HepG2 (cell line): ENCODE results near the gene FNDC4. TPM values are rescaled to one million over a fixed set of nuclear protein-coding genes. Genes with fewer than 3 reads are reported as not detected.

Experiments used
- AFF4 ChIP-seq: sonication (generic); formaldehyde crosslinking; IDR thresholded peaks from 2 replicates; pipeline ENCODE4 v1.4.0; 2020; ENCODE audit warnings: missing genetic modification reagents
- EP300 ChIP-seq, 3 experiments: sonication (generic) in 1 of 3; formaldehyde crosslinking in 1 of 3; IDR thresholded peaks; 2 replicates each; pipeline versions ENCODE4 v1.5.1 to v1.6.1; 2011 to 2020; ENCODE audit warnings: low read depth in 2 of 3, low read length in 2 of 3, borderline replicate concordance in 1 of 3, improper control_type of control experiment in 1 of 3, mild to moderate bottlenecking in 1 of 3, missing genetic modification reagents in 1 of 3, moderate library complexity in 1 of 3
- GATAD2A ChIP-seq: IDR thresholded peaks from 2 replicates; pipeline ENCODE4 v1.6.1; 2016
- GLMP ChIP-seq: sonication (generic); formaldehyde crosslinking; IDR thresholded peaks from 2 replicates; pipeline ENCODE4 v1.9.0; 2021; ENCODE audit warnings: missing genetic modification reagents, mild to moderate bottlenecking, borderline replicate concordance
- HMGXB4 ChIP-seq, 2 experiments: sonication (generic) in 1 of 2; formaldehyde crosslinking in 1 of 2; IDR thresholded peaks; 2 replicates each; pipeline versions ENCODE4 v1.4.0 to v1.6.1; 2018 to 2020; ENCODE audit warnings: missing genetic modification reagents in 2 of 2, borderline replicate concordance in 1 of 2, low read depth in 1 of 2, mild to moderate bottlenecking in 1 of 2, missing biosample characterization in 1 of 2
- ISX ChIP-seq: sonication (generic); formaldehyde crosslinking; conservative IDR thresholded peaks from 2 replicates; pipeline ENCODE4 v1.5.0; 2020; ENCODE audit warnings: missing genetic modification reagents
- KLF12 ChIP-seq: sonication (generic); formaldehyde crosslinking; IDR thresholded peaks from 2 replicates; pipeline ENCODE4 v1.4.0; 2020; ENCODE audit warnings: missing genetic modification reagents, borderline replicate concordance
- MYPOP ChIP-seq: sonication (generic); formaldehyde crosslinking; IDR thresholded peaks from 2 replicates; pipeline ENCODE4 v1.8.1; 2023; ENCODE audit warnings: mild to moderate bottlenecking, moderate library complexity, missing genetic modification reagents
- SP1 ChIP-seq, 2 experiments: fragments of 450-650 bp in 1 of 2; sonication (generic) in 1 of 2; formaldehyde crosslinking in 1 of 2; IDR thresholded peaks; 2 replicates each; pipeline versions ENCODE4 v1.4.0 to v1.6.1; 2016 to 2020; ENCODE audit warnings: missing genetic modification reagents in 1 of 2
- TAF1 ChIP-seq: sonication (generic); formaldehyde crosslinking; IDR thresholded peaks from 2 replicates; pipeline ENCODE4 v1.4.0; 2020; ENCODE audit warnings: missing genetic modification reagents
- TFDP2 ChIP-seq: sonication (generic); formaldehyde crosslinking; IDR thresholded peaks from 2 replicates; pipeline ENCODE4 v1.4.0; 2020; ENCODE audit warnings: missing genetic modification reagents
- ZFAT ChIP-seq: sonication (generic); formaldehyde crosslinking; conservative IDR thresholded peaks from 2 replicates; pipeline ENCODE4 v1.8.1; 2023; ENCODE audit warnings: missing genetic modification reagents, inconsistent platforms
- ZNF136 ChIP-seq: sonication (generic); formaldehyde crosslinking; IDR thresholded peaks from 2 replicates; pipeline ENCODE4 v1.8.1; 2022; ENCODE audit warnings: low read depth, mild to moderate bottlenecking, moderate library complexity, missing genetic modification reagents
- ZNF253 ChIP-seq: sonication (generic); formaldehyde crosslinking; IDR thresholded peaks from 2 replicates; pipeline ENCODE4 v1.8.0; 2022; ENCODE audit warnings: mild to moderate bottlenecking, missing genetic modification reagents, borderline replicate concordance
- ZNF256 ChIP-seq: sonication (generic); formaldehyde crosslinking; conservative IDR thresholded peaks from 2 replicates; pipeline ENCODE4 v1.4.0; 2020; ENCODE audit warnings: missing genetic modification reagents
- ZNF337 ChIP-seq: sonication (generic); formaldehyde crosslinking; IDR thresholded peaks from 2 replicates; pipeline ENCODE4 v1.5.1; 2020; ENCODE audit warnings: missing genetic modification reagents, low read depth, mild to moderate bottlenecking, borderline replicate concordance
- ZNF382 ChIP-seq: sonication (generic); formaldehyde crosslinking; IDR thresholded peaks from 2 replicates; pipeline ENCODE4 v1.5.0; 2020; ENCODE audit warnings: missing genetic modification reagents, mild to moderate bottlenecking, borderline replicate concordance
- ZNF747 ChIP-seq: sonication (generic); formaldehyde crosslinking; IDR thresholded peaks from 2 replicates; pipeline ENCODE4 v1.8.1; 2023; ENCODE audit warnings: missing genetic modification reagents, mild to moderate bottlenecking, borderline replicate concordance
- polyA plus RNA-seq, 8 experiments: library from polyadenylated mRNA; depleted of rRNA in 3 of 8; stranded (reverse) in 7 of 8; unstranded in 1 of 8; fragments of >200 nt; fragmentation: Illumina TruSeq in 4 of 8; extraction: Trizol in 4 of 8; gene quantifications; 2 replicates each; pipeline versions ENCODE4 v1.2.1 to v1.2.3, GENCODE V29; 2011 to 2016; ENCODE audit warnings: low read depth in 4 of 8, missing spikeins in 1 of 8, mixed read lengths in 1 of 8; ENCODE audit not compliant: insufficient read depth in 1 of 8
- total RNA-seq, 5 experiments: library from RNA; depleted of rRNA; stranded (reverse); fragments of >200 nt; fragmentation: Illumina TruSeq; extraction: Trizol; gene quantifications; 2 replicates each; pipeline ENCODE4 v1.2.3, GENCODE V29; 2016; ENCODE audit warnings: low read depth in 1 of 5

FNDC4 gene
- total and polyA plus RNA-seq, 2 of the 13 experiments (the other 11 are each of a cell fraction or from before 2014, with no cell fraction given) = 9.0 to 17.4 TPM

GRCh38 chr2:27489498-27490397 lies 5.3 kb downstream of the FNDC4 start, which contains the start of gene IFT172 (continued):
- TF ChIP-seq GLMP (no peak), EP300 (IDR thresholded peaks at IDR 0.05; ENCODE audit: low read depth in 2 of 2, low read length in 2 of 2) (no peak), EP300 (CRISPR knock-in tag; IDR thresholded peaks at IDR 0.05; ENCODE audit: borderline replicate concordance) (no peak), ZNF256 (no peak), ZNF747 (CRISPR knock-in tag) (no peak), ZNF382 (no peak), HMGXB4 (CRISPR knock-in tag; IDR thresholded peaks at IDR 0.05; ENCODE audit: borderline replicate concordance in 1 of 2, low read depth in 1 of 2) (peak; percentile 76 to 79; a peak in 1 of 4 replicates), ISX (CRISPR knock-in tag) (no peak), KLF12 (CRISPR knock-in tag) (no peak), ZNF253 (CRISPR knock-in tag) (no peak), TFDP2 (CRISPR knock-in tag) (peak; percentile 57), TAF1 (CRISPR knock-in tag) (peak; percentile 77), ZNF136 (CRISPR knock-in tag) (peak; percentile 75; the same call in 1 of the 2 replicates), ZNF337 (CRISPR knock-in tag) (no peak), AFF4 (no peak), ZFAT (CRISPR knock-in tag) (no peak), SP1 (IDR thresholded peaks at IDR 0.05) (no peak), SP1 (CRISPR knock-in tag; IDR thresholded peaks at IDR 0.05) (peak; percentile 69), MYPOP (peak; percentile 100), GATAD2A (CRISPR knock-in tag) (peak; percentile 64; the same call in 1 of the 2 replicates)
